BE2C (cell line): ENCODE measurements around the gene FSTL4.

Experiments
- DNase-seq: peaks from one replicate; pipeline ENCODE4 v3.0.0-alpha.2; 2020
- H3K27me3 ChIP-seq: fragments of 250-450 bp; sonication (Bioruptor Pico); 2 replicates; pipeline ENCODE4 v1.5.1; 2020; ENCODE audit warnings: mild to moderate bottlenecking
- H3K36me3 ChIP-seq: fragments of 250-450 bp; sonication (Bioruptor Pico); 2 replicates; pipeline ENCODE4 v1.5.1; 2020; ENCODE audit warnings: mild to moderate bottlenecking
- H3K4me1 ChIP-seq: fragments of 250-450 bp; sonication (Bioruptor Pico); 2 replicates; pipeline ENCODE4 v1.5.1; 2020
- H3K4me3 ChIP-seq: 2 replicates; pipeline ENCODE4 v1.5.1; 2011; ENCODE audit warnings: low read depth, low read length
- H3K9me3 ChIP-seq: fragments of 250-450 bp; sonication (Bioruptor Pico); 2 replicates; pipeline ENCODE4 v1.5.1; 2020
- CTCF ChIP-seq: IDR thresholded peaks from 2 replicates; pipeline ENCODE4 v1.5.1; 2012; ENCODE audit warnings: mild to moderate bottlenecking, low read depth, low read length

The FSTL4 gene

GRCh38 chr5:133328800-133329199, 283.5 kb downstream of the FSTL4 start:
- Histone ChIP-seq H3K4me3 (no peak overlapping the region), H3K36me3 (no peaks in the 10 kb centered on the region), H3K27me3 (no peaks in the 10 kb centered on the region), H3K9me3 (no peaks in the 10 kb centered on the region), H3K4me1 (no peaks in the 10 kb centered on the region)
- no peak for DNase-seq
- TF ChIP-seq CTCF: no peak

- Histone ChIP-seq H3K36me3 (no peaks in the 10 kb centered on the region), H3K4me1 (no peaks in the 10 kb centered on the region), H3K4me3 (no peak overlapping the region), H3K9me3 (no peaks in the 10 kb centered on the region), H3K27me3 (no peaks in the 10 kb centered on the region)
- TF ChIP-seq CTCF: no peak
- DNase-seq: no peak
Measured at GRCh38 chr5:133327946-133328401, 284.4 kb downstream of the FSTL4 start.

- TF ChIP-seq CTCF: no peak
- no peaks in the 10 kb centered on the region for H3K27me3 ChIP-seq
- no peaks in the 10 kb centered on the region for H3K36me3 ChIP-seq
- H3K4me3 ChIP-seq: no peak overlapping the region
- no peak for DNase-seq
- no peaks in the 10 kb centered on the region for H3K4me1 ChIP-seq
- no peaks in the 10 kb centered on the region for H3K9me3 ChIP-seq
Measured at GRCh38 chr5:133326361-133326760, 286.0 kb downstream of the FSTL4 start.

- Histone ChIP-seq H3K36me3 (no peaks in the 10 kb centered on the region), H3K27me3 (no peaks in the 10 kb centered on the region), H3K4me1 (no peaks in the 10 kb centered on the region), H3K9me3 (no peaks in the 10 kb centered on the region), H3K4me3 (no peak overlapping the region)
- TF ChIP-seq CTCF: no peak
- DNase-seq: no peak
Measured at GRCh38 chr5:133325864-133326263, 286.5 kb downstream of the FSTL4 start.

GRCh38 chr5:133324926-133325325, 287.4 kb downstream of the FSTL4 start:
- H3K27me3 ChIP-seq: no peaks in the 10 kb centered on the region
- no peaks in the 10 kb centered on the region for H3K4me1 ChIP-seq
- no peak for DNase-seq
- no peak for TF ChIP-seq CTCF
- no peaks in the 10 kb centered on the region for H3K36me3 ChIP-seq
- H3K9me3 ChIP-seq: no peaks in the 10 kb centered on the region
- H3K4me3 ChIP-seq: no peak overlapping the region

- H3K36me3 ChIP-seq: no peaks in the 10 kb centered on the region
- no peaks in the 10 kb centered on the region for H3K27me3 ChIP-seq
- H3K4me3 ChIP-seq: no peak overlapping the region
- H3K9me3 ChIP-seq: no peaks in the 10 kb centered on the region
- H3K4me1 ChIP-seq: no peaks in the 10 kb centered on the region
- TF ChIP-seq CTCF: no peak
- no peak for DNase-seq
Measured at GRCh38 chr5:133323494-133324457, 288.6 kb downstream of the FSTL4 start.
